AG04450 (cell line): Measurements from ENCODE around the gene LAMA5. TPM values are rescaled to one million over a fixed set of nuclear protein-coding genes. Genes with fewer than 3 reads are reported as not detected.

Experiments used
- CTCF ChIA-PET: fragments of 300-600, 350-600 bp; formaldehyde crosslinking; extraction: SDS; loops from one replicate; lab custom pipeline; 2022; ENCODE audit warnings: antibody characterized with exemption, inconsistent platforms; lab: Charles Lee
- POLR2A ChIA-PET: fragments of 350-600 bp; formaldehyde crosslinking; extraction: SDS; loops from one replicate; lab custom pipeline; 2021; ENCODE audit warnings: antibody characterized with exemption, inconsistent platforms; lab: Yijun Ruan, JAX
- DNase-seq: peaks from one replicate; pipeline ENCODE4 v3.0.0-alpha.2; 2011; ENCODE audit warnings: low read depth, low spot score
- H3K27ac ChIP-seq: one replicate; pipeline ENCODE4 v1.5.1; 2012; ENCODE audit warnings: low read depth, low read length, control low read depth
- H3K27me3 ChIP-seq: one replicate; pipeline ENCODE4 v1.6.0; 2012; ENCODE audit warnings: low read length; ENCODE audit not compliant: control insufficient read depth, insufficient read depth
- H3K4me3 ChIP-seq: 2 replicates; pipeline ENCODE4 v1.5.1; 2011; ENCODE audit warnings: mild to moderate bottlenecking, low read depth, low read length, control low read depth
- H3K9me3 ChIP-seq: 2 replicates; pipeline ENCODE4 v1.5.1; 2012; ENCODE audit warnings: low read length; ENCODE audit not compliant: control insufficient read depth, insufficient read depth
- polyA plus RNA-seq: library from polyadenylated mRNA; depleted of rRNA; stranded (reverse); fragments of >200 nt; gene quantifications from 2 replicates; pipeline ENCODE4 v1.2.3, GENCODE V29; 2011
- TF ChIP-seq, protein P1 (sequence below): IDR thresholded peaks from 2 replicates; pipeline ENCODE4 v1.5.1; 2011; ENCODE audit warnings: low read depth, low read length, control low read depth, inconsistent platforms

Gene LAMA5
- polyA plus RNA-seq, 1 experiment = 1.9 TPM

DNA sequence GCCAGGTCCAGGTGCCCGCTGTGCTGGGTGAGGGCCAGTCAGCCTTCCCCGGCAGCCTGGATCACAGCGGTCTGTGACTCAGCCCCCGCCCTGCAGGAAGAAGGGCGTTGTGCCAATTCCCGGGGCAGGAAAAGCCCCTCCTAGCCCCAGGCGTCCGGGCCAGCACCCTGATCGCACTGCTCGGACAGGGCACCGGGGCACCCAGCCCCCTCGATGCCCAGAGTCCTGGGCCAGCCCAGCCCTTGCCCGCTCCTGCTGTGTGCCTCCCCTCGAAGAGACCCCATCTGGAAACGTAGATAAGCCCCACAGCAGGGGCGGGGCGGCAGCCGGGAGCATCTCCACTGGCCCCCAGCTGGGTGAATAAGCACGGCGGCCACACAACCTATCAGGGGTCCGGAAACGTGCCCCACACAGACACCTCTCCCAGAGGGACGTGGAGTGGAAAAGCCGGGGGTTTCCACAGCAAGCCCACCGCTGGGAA, 9.9 kb downstream of the LAMA5 start:
- TF ChIP-seq, protein P1, sequence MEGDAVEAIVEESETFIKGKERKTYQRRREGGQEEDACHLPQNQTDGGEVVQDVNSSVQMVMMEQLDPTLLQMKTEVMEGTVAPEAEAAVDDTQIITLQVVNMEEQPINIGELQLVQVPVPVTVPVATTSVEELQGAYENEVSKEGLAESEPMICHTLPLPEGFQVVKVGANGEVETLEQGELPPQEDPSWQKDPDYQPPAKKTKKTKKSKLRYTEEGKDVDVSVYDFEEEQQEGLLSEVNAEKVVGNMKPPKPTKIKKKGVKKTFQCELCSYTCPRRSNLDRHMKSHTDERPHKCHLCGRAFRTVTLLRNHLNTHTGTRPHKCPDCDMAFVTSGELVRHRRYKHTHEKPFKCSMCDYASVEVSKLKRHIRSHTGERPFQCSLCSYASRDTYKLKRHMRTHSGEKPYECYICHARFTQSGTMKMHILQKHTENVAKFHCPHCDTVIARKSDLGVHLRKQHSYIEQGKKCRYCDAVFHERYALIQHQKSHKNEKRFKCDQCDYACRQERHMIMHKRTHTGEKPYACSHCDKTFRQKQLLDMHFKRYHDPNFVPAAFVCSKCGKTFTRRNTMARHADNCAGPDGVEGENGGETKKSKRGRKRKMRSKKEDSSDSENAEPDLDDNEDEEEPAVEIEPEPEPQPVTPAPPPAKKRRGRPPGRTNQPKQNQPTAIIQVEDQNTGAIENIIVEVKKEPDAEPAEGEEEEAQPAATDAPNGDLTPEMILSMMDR = no peak
- ChIA-PET CTCF (interaction anchor here (1.1 to 1.4 kb wide), 2 partner anchors 25 to 26 kb away, joined by 4 read pairs; no protein-coding TSS in a partner anchor), POLR2A (interaction anchor here (0.6 to 1.9 kb wide), 5 partner anchors 8 to 18 kb away, joined by 3 to 6 read pairs (median 3); no protein-coding TSS in a partner anchor)
- no peaks in the 10 kb centered on the region for H3K27me3 ChIP-seq
- H3K27ac ChIP-seq = no peak overlapping the region
- no peaks in the 10 kb centered on the region; the same call in 1 of the 2 replicates for H3K9me3 ChIP-seq
- H3K4me3 ChIP-seq = no peak overlapping the region
- DNase-seq = no peak

DNA sequence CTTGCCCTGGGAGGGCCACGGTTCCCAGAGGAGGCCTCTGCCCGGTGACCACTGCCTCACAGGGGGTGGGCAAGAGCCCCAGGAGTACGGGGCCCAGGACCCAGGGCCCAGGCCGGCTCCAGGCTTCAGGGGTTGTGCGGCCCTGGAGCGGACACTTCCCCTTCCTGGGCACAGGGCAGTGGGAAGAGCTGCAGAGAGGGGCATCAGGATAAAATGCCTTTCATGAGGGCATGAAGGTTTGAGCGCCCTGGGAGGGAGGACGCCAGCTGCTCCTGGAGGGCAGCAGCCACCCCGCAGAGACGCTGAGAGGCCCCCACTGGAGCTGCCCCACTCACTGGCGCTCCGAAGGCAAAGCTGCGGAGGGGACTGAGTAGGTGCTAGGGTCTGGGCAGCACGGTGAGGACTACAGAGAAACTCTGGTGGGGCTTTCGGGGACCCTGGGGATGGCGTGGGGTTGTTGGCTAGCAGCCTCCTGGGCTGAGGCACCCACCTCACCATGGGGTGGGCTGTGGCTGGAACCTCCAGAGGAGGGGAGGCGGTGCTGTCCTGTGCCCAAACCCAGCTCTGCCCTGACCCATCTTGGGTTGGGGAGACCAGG, 10.4 kb downstream of the LAMA5 start:
- no peak for DNase-seq
- no peaks in the 10 kb centered on the region; the same call in 1 of the 2 replicates for H3K9me3 ChIP-seq
- H3K4me3 ChIP-seq = no peak overlapping the region
- H3K27me3 ChIP-seq = no peaks in the 10 kb centered on the region
- CTCF ChIA-PET = interaction anchor here (1.4 kb wide), 1 partner anchor 26 kb away, joined by 4 read pairs; no protein-coding TSS in a partner anchor
- TF ChIP-seq, protein P1 = no peak
- H3K27ac ChIP-seq = peak overlapping the region; percentile 47
- POLR2A ChIA-PET = interaction anchor here (0.5 to 1.9 kb wide), 4 partner anchors 9 to 19 kb away, joined by 3 to 6 read pairs (median 3); no protein-coding TSS in a partner anchor

DNA sequence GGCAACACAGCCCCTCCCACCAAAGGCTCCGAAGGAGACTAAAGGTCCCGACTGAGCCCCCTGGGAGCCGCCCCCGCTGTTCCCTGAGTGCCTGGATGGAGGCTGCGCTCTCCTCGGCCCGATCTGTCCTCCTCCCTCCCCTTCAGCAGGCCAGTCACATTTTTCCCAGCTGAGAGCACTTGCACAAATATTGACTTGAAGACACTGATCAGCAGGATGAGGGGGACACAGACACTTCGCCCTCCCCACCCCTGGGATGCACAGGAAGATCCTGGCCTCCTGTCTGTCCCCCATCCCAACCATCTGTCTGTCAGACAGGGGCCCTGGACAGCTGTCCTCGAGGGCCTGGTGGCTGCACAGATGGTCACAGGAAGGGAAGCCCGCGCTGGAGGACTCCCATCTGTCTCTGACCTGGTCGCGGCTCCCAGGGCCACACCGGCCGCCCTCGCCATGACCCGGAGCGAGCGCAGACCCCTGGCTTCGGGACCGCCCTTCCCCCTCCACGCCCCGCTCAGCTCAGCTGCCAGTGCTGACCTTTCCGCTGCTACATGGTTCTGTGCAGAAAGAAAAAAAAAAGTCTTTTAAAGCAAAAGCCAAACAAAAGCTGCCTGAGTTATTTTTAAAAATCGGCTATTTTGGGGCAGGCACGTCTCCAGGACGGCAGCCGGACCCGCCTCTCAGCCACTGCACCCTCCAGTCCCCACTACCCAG, 11.1 kb downstream of the LAMA5 start:
- TF ChIP-seq, protein P1 = no peak
- CTCF ChIA-PET = interaction anchor here (0.5 to 1.4 kb wide), 2 partner anchors 27 to 54 kb away, joined by 3 to 4 read pairs; no protein-coding TSS in a partner anchor
- DNase-seq = no peak
- Histone ChIP-seq H3K27me3 (no peaks in the 10 kb centered on the region), H3K4me3 (no peak overlapping the region), H3K27ac (peak overlapping the region; percentile 47), H3K9me3 (no peaks in the 10 kb centered on the region; the same call in 1 of the 2 replicates)
- POLR2A ChIA-PET = interaction anchor here (0.5 to 1.9 kb wide), 4 partner anchors 9 to 19 kb away, joined by 3 to 6 read pairs (median 3); no protein-coding TSS in a partner anchor

DNA sequence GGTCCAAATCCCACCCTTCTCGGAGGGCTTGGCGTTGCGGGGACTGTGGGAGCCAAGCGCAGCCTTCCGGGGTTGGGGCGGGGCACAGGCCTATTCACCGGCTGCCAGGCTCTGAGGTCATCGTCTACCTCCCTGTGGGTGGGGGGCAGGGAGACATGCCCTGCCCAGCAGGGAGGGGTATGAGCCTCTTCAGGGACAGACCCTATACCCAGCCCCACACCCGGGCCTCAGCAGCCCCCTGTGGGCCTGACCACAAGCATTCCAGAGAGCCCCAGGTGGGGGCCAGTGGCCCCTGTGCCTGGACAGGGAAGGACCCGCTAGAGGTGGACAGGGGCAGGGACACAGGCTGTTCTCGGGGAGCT, 11.6 kb downstream of the LAMA5 start:
- no peaks in the 10 kb centered on the region; the same call in 1 of the 2 replicates for H3K9me3 ChIP-seq
- H3K27me3 ChIP-seq = no peaks in the 10 kb centered on the region
- POLR2A ChIA-PET = interaction anchor here (1.9 kb wide), 1 partner anchor 20 kb away, joined by 6 read pairs; no protein-coding TSS in a partner anchor
- H3K27ac ChIP-seq = peak overlapping the region; percentile 11
- H3K4me3 ChIP-seq = no peak overlapping the region
- TF ChIP-seq, protein P1 = no peak
- DNase-seq = no peak
- CTCF ChIA-PET = interaction anchor here (1.4 kb wide), 1 partner anchor 27 kb away, joined by 4 read pairs; no protein-coding TSS in a partner anchor
